Mammary epithelial cell (primary cell): ENCODE results near the gene CTNNBL1.

Experiments used
- CTCF ChIP-seq, 2 donors: IDR thresholded peaks in 1 of 2; conservative IDR thresholded peaks in 1 of 2; 2 replicates each; pipeline ENCODE4 v1.5.1; 2011 to 2012; ENCODE audit warnings: inconsistent platforms in 2 of 2, low read length in 2 of 2, mild to moderate bottlenecking in 2 of 2, control low read depth in 1 of 2, low read depth in 1 of 2; ENCODE audit not compliant: insufficient read depth in 1 of 2; ENCODE audit errors: extremely low read depth in 1 of 2
- EZH2 ChIP-seq: IDR thresholded peaks from 2 replicates; pipeline ENCODE4 v1.6.1; 2012; ENCODE audit warnings: low read length, inconsistent platforms, borderline replicate concordance

- TF ChIP-seq CTCF (conservative IDR thresholded peaks at IDR 0.05 in 1 of 2, IDR thresholded peaks at IDR 0.05 in 1 of 2; ENCODE audit: extremely low read depth in 1 of 2, insufficient read depth in 1 of 2, low read depth in 1 of 2, low read length in 2 of 2), result no peak
- no peak for TF ChIP-seq EZH2
These were observed 5.7 kb upstream of the CTNNBL1 start for GRCh38 chr20:37688093-37688492.
